Endometrial microvascular endothelial cells (primary cell): ENCODE results near the gene C19orf85. TPM values are rescaled to one million over a fixed set of nuclear protein-coding genes. Genes with fewer than 3 reads are reported as not detected.

Source experiments
- in situ Hi-C: cut with HindIII; loops from 2 replicates; pipeline ENCODE4 v1.10.0; 2017; ENCODE audit warnings: low sequenced_read_pairs, low pct_unique_long_range_greater_than_20kb; ENCODE audit errors: inconsistent ontology term
- total RNA-seq: library from RNA; depleted of rRNA; stranded (reverse); fragments of >200 nt; gene quantifications from one replicate; pipeline ENCODE4 v1.2.3, GENCODE V29; 2015; ENCODE audit errors: inconsistent ontology term

The C19orf85 gene
- total RNA-seq, 1 donor from 2014 or later, result not detected

GRCh38 chr19:55490478-55491432 is 26.2 kb upstream of the C19orf85 start:
- in situ Hi-C loops, result no loop called here

GRCh38 chr19:55489711-55490477 is 25.3 kb upstream of the C19orf85 start:
- in situ Hi-C loops, result no loop called here

GRCh38 chr19:55488986-55489710 is 24.6 kb upstream of the C19orf85 start:
- in situ Hi-C loops, result no loop called here

- in situ Hi-C loops, result no loop called here
Measured at GRCh38 chr19:55487924-55488687, 23.6 kb upstream of the C19orf85 start, which contains the start of gene SSC5D. Gene SSC5D (plus strand): TSS chr19:55488436. CDS start chr19:55488590, 154 bp downstream.

- in situ Hi-C loops, result no loop called here
Measured at GRCh38 chr19:55486971-55487923, 22.7 kb upstream of the C19orf85 start.

- in situ Hi-C loops, result no loop called here
Measured at GRCh38 chr19:55486043-55486970, 21.8 kb upstream of the C19orf85 start.

GRCh38 chr19:55485439-55486011 is 21.0 kb upstream of the C19orf85 start:
- in situ Hi-C loops, result no loop called here

GRCh38 chr19:55484593-55485438 is 20.3 kb upstream of the C19orf85 start, which contains the start of gene NAT14:
Gene NAT14 (plus strand): TSS chr19:55485188. CDS start chr19:55485709, 521 bp downstream.
- in situ Hi-C loops, result no loop called here

GRCh38 chr19:55483706-55484592 is 19.4 kb upstream of the C19orf85 start:
- in situ Hi-C loops, result no loop called here

- in situ Hi-C loops, result no loop called here
Measured at GRCh38 chr19:55482967-55483705, 18.6 kb upstream of the C19orf85 start.

GRCh38 chr19:55482156-55482961 is 17.8 kb upstream of the C19orf85 start:
- in situ Hi-C loops, result no loop called here

- in situ Hi-C loops, result no loop called here
Measured at GRCh38 chr19:55481794-55482155, 17.2 kb upstream of the C19orf85 start.
